Prostate gland (tissue), 2 donors: ENCODE data around the gene SAMM50.

Source experiments
- POLR2A ChIP-seq: fragments of 450-650 bp; IDR thresholded peaks from one replicate; pipeline ENCODE4 v1.6.1; 2016; ENCODE audit warnings: antibody characterized with exemption, mild to moderate bottlenecking
- POLR2AphosphoS5 ChIP-seq: sonication (generic); formaldehyde crosslinking; IDR thresholded peaks from one replicate; pipeline ENCODE4 v1.6.1; 2017; ENCODE audit warnings: antibody characterized with exemption
- TF ChIP-seq, protein P1 (sequence below), 4 experiments: fragments of 200-600 bp in 2 of 4; fragments of 450-650 bp in 2 of 4; sonication (generic) in 2 of 4; IDR thresholded peaks; 1 replicate in 3 of 4; 2 replicates in 1 of 4; pipeline ENCODE4 v1.5.1; 2016 to 2019; ENCODE audit warnings: antibody characterized with exemption in 4 of 4, mild to moderate bottlenecking in 2 of 4, moderate library complexity in 2 of 4

DNA sequence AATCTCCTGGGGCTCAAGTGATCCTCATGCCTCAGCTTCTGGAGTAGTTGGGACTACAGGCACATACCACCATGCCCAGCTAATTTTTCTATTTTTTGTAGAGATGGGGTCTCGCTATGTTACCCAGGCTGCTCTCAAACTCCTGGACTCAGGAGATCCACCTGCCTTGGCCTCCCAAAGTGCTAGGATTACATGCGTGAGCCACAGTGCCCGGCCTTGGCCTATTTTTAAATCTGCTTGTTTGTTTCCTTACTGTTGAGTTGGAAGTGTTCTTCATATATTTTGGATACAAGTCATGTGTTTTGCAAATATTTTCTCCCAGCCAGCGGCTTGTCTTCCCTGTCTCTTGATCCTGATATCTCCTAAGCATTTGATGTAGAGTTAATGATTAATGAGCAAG lies 73.8 kb downstream of the SAMM50 start:
- TF ChIP-seq, protein P1, sequence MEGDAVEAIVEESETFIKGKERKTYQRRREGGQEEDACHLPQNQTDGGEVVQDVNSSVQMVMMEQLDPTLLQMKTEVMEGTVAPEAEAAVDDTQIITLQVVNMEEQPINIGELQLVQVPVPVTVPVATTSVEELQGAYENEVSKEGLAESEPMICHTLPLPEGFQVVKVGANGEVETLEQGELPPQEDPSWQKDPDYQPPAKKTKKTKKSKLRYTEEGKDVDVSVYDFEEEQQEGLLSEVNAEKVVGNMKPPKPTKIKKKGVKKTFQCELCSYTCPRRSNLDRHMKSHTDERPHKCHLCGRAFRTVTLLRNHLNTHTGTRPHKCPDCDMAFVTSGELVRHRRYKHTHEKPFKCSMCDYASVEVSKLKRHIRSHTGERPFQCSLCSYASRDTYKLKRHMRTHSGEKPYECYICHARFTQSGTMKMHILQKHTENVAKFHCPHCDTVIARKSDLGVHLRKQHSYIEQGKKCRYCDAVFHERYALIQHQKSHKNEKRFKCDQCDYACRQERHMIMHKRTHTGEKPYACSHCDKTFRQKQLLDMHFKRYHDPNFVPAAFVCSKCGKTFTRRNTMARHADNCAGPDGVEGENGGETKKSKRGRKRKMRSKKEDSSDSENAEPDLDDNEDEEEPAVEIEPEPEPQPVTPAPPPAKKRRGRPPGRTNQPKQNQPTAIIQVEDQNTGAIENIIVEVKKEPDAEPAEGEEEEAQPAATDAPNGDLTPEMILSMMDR (IDR thresholded peaks at IDR 0.05): no peak
- TF ChIP-seq POLR2A (no peak), POLR2AphosphoS5 (no peak)
